IMR-90 (cell line): ENCODE measurements around the gene ACHE. TPM values are rescaled to one million over a fixed set of nuclear protein-coding genes. Genes with fewer than 3 reads are reported as not detected.

Experiments used
- ATAC-seq: fragments of 200-7000 bp; cut with Tn5 transposase; 2 replicates; pipeline ENCODE4 v1.9.1; 2020; ENCODE audit warnings: low read depth, mild to moderate bottlenecking, moderate library complexity
- BruUV-seq: library from RNA; stranded (reverse); fragments of 400-500 nt; replicated peaks from 2 replicates; lab custom pipeline; 2021; lab: Mats Ljungman, UMichigan
- CTCF ChIA-PET: fragments of 300-600 bp; formaldehyde crosslinking; extraction: SDS; loops from one replicate; lab custom pipeline; 2021; ENCODE audit warnings: antibody characterized with exemption; lab: Yijun Ruan, JAX
- POLR2A ChIA-PET: fragments of 300-600 bp; sonication (Branson Sonifier 250); formaldehyde crosslinking; loops from one replicate; lab custom pipeline; 2022; ENCODE audit warnings: antibody characterized with exemption; ENCODE audit not compliant: unreplicated experiment; lab: Charles Lee
- DNase-seq: peaks from one replicate; pipeline ENCODE4 v3.0.0; 2013
- H2AFZ ChIP-seq: replicated peaks from 2 replicates; pipeline ENCODE3; 2013; ENCODE audit warnings: low read length, mild to moderate bottlenecking; ENCODE audit not compliant: poor library complexity
- H2AK5ac ChIP-seq: 2 replicates; pipeline ENCODE4 v1.6.1; 2013; ENCODE audit warnings: low read depth, low read length, inconsistent platforms
- H2AK9ac ChIP-seq: replicated peaks from 2 replicates; pipeline ENCODE3; 2013; ENCODE audit warnings: mild to moderate bottlenecking, low read depth, low read length, moderate library complexity; ENCODE audit not compliant: poor library complexity
- H2BK120ac ChIP-seq: 2 replicates; pipeline ENCODE4 v1.6.1; 2013; ENCODE audit warnings: low read depth, low read length, inconsistent platforms
- H2BK15ac ChIP-seq: 3 replicates; pipeline ENCODE4 v1.6.1; 2013; ENCODE audit warnings: low read depth, low read length, inconsistent platforms
- H2BK20ac ChIP-seq: 2 replicates; pipeline ENCODE4 v1.6.1; 2013; ENCODE audit warnings: low read depth, mild to moderate bottlenecking, inconsistent platforms, low read length, moderate library complexity
- H2BK5ac ChIP-seq: 2 replicates; pipeline ENCODE4 v1.6.1; 2013; ENCODE audit warnings: mild to moderate bottlenecking, low read depth, low read length, inconsistent platforms; ENCODE audit not compliant: poor library complexity, severe bottlenecking
- H3K14ac ChIP-seq: replicated peaks from 2 replicates; pipeline ENCODE4 v1.6.1; 2013; ENCODE audit warnings: low read depth, low read length, inconsistent platforms
- H3K18ac ChIP-seq: 2 replicates; pipeline ENCODE4 v1.6.1; 2013; ENCODE audit warnings: low read depth, low read length, control low read depth
- H3K23ac ChIP-seq: 2 replicates; pipeline ENCODE4 v1.6.1; 2013; ENCODE audit warnings: low read depth, low read length, inconsistent platforms
- H3K27ac ChIP-seq: 2 replicates; pipeline ENCODE4 v1.5.1; 2013; ENCODE audit warnings: mild to moderate bottlenecking, control low read depth, low read length; ENCODE audit not compliant: insufficient read depth
- H3K27me3 ChIP-seq: 2 replicates; pipeline ENCODE4 v1.6.1; 2013; ENCODE audit warnings: low read length; ENCODE audit not compliant: control insufficient read depth, insufficient read depth
- H3K36me3 ChIP-seq: 2 replicates; pipeline ENCODE4 v1.6.1; 2013; ENCODE audit warnings: low read length, mixed read lengths; ENCODE audit not compliant: control insufficient read depth, insufficient read depth
- H3K4ac ChIP-seq: 2 replicates; pipeline ENCODE4 v1.6.1; 2013; ENCODE audit warnings: low read depth, low read length, inconsistent platforms
- H3K4me1 ChIP-seq: 2 replicates; pipeline ENCODE4 v1.6.1; 2013; ENCODE audit warnings: low read length, mixed read lengths; ENCODE audit not compliant: control insufficient read depth, insufficient read depth
- H3K4me2 ChIP-seq: 2 replicates; pipeline ENCODE4 v1.6.1; 2013; ENCODE audit warnings: low read depth, mild to moderate bottlenecking, control low read depth, low read length, moderate library complexity
- H3K4me3 ChIP-seq: 2 replicates; pipeline ENCODE4 v1.5.1; 2013; ENCODE audit warnings: low read depth, mild to moderate bottlenecking, control low read depth, low read length, moderate library complexity; ENCODE audit not compliant: insufficient read depth
- H3K56ac ChIP-seq: 2 replicates; pipeline ENCODE4 v1.6.1; 2013; ENCODE audit warnings: low read length, inconsistent platforms; ENCODE audit not compliant: insufficient read depth; ENCODE audit errors: extremely low read depth
- H3K79me1 ChIP-seq, 2 experiments: 2 replicates each; pipeline ENCODE4 v1.6.1; 2013; ENCODE audit warnings: low read length in 2 of 2, inconsistent platforms in 1 of 2, low read depth in 1 of 2
- H3K9ac ChIP-seq: 2 replicates; pipeline ENCODE4 v1.6.1; 2013; ENCODE audit warnings: low read depth, low read length, control low read depth
- H3K9me1 ChIP-seq: 2 replicates; pipeline ENCODE4 v1.6.1; 2013; ENCODE audit warnings: low read length, inconsistent platforms; ENCODE audit not compliant: insufficient read depth
- H3K9me3 ChIP-seq: 2 replicates; pipeline ENCODE4 v1.6.1; 2013; ENCODE audit warnings: low read length; ENCODE audit not compliant: control insufficient read depth, insufficient read depth
- H4K20me1 ChIP-seq: 2 replicates; pipeline ENCODE4 v1.6.1; 2013; ENCODE audit warnings: low read length, inconsistent platforms; ENCODE audit not compliant: insufficient read depth
- H4K5ac ChIP-seq: 2 replicates; pipeline ENCODE4 v1.6.1; 2013; ENCODE audit warnings: mild to moderate bottlenecking, low read depth, low read length, control low read depth
- H4K8ac ChIP-seq, 2 experiments: 2 replicates each; pipeline ENCODE4 v1.6.1; 2013; ENCODE audit warnings: low read depth in 2 of 2, low read length in 2 of 2, control low read depth in 1 of 2, inconsistent platforms in 1 of 2
- H4K91ac ChIP-seq: 2 replicates; pipeline ENCODE4 v1.6.1; 2013; ENCODE audit warnings: low read depth, low read length, inconsistent platforms; ENCODE audit not compliant: insufficient read depth
- BHLHE40 ChIP-seq: fragments of 150-350 bp; IDR thresholded peaks from 2 replicates; pipeline ENCODE4 v1.6.1; 2016; ENCODE audit warnings: mild to moderate bottlenecking, low read depth, low read length
- CEBPB ChIP-seq: IDR thresholded peaks from 2 replicates; pipeline ENCODE4 v1.6.1; 2012; ENCODE audit warnings: low read depth, low read length, improper control_type of control experiment
- CHD1 ChIP-seq: IDR thresholded peaks from 2 replicates; pipeline ENCODE4 v1.6.1; 2012; ENCODE audit warnings: low read depth, low read length, improper control_type of control experiment
- ELK1 ChIP-seq: fragments of 150-350 bp; IDR thresholded peaks from 2 replicates; pipeline ENCODE4 v1.6.1; 2016; ENCODE audit warnings: low read depth, mild to moderate bottlenecking, low read length, moderate library complexity, borderline replicate concordance
- MAFK ChIP-seq: IDR thresholded peaks from 2 replicates; pipeline ENCODE4 v1.6.1; 2012; ENCODE audit warnings: low read depth, low read length, improper control_type of control experiment
- MAZ ChIP-seq: IDR thresholded peaks from 2 replicates; pipeline ENCODE4 v1.6.1; 2012; ENCODE audit warnings: low read depth, mild to moderate bottlenecking, low read length, improper control_type of control experiment, moderate library complexity, borderline replicate concordance
- NFE2L2 ChIP-seq: fragments of 150-350 bp; IDR thresholded peaks from 2 replicates; pipeline ENCODE4 v1.6.1; 2016; ENCODE audit warnings: low read depth, mild to moderate bottlenecking, low read length
- POLR2A ChIP-seq: IDR thresholded peaks from 2 replicates; pipeline ENCODE4 v1.6.1; 2012; ENCODE audit warnings: mild to moderate bottlenecking, low read depth, low read length
- RAD21 ChIP-seq: IDR thresholded peaks from 2 replicates; pipeline ENCODE4 v1.6.1; 2012; ENCODE audit warnings: low read length, improper control_type of control experiment
- RCOR1 ChIP-seq: IDR thresholded peaks from 2 replicates; pipeline ENCODE4 v1.6.1; 2012; ENCODE audit warnings: mild to moderate bottlenecking, low read length, improper control_type of control experiment; ENCODE audit not compliant: insufficient replicate concordance
- RFX5 ChIP-seq: IDR thresholded peaks from 2 replicates; pipeline ENCODE4 v1.8.0; 2012; ENCODE audit warnings: low read depth, mild to moderate bottlenecking, low read length, moderate library complexity
- WGBS, 2 experiments: methylation state at CpG; one replicate each; pipeline versions ENCODE4 v1.1.5 to v1.1.7; 2013; ENCODE audit warnings: missing lambda C conversion rate in 2 of 2; ENCODE audit not compliant: insufficient read length in 1 of 2; ENCODE audit errors: extremely low coverage in 2 of 2; 5-methylcytosine and 5-hydroxymethylcytosine counted together
- dilution Hi-C: fragments of 300-500 bp; cut with HindIII; formaldehyde crosslinking; loops from one replicate; pipeline ENCODE4 v1.14.3; 2018; ENCODE audit warnings: low sequenced_read_pairs; ENCODE audit not compliant: unreplicated experiment
- in situ Hi-C: fragments of 300-500 bp; cut with MboI; formaldehyde crosslinking; loops from 3 replicates; pipeline ENCODE4 v1.14.3; 2019; ENCODE audit warnings: low sequenced_read_pairs, inconsistent platforms, mixed read lengths
- intact Hi-C: fragments of 100-400 bp; cut with micrococcal nuclease; formaldehyde crosslinking; loops from 2 replicates; pipeline ENCODE4 v1.10.0; 2022
- polyA plus RNA-seq, 3 experiments: library from polyadenylated mRNA; depleted of rRNA; stranded (reverse); fragments of >200 nt; gene quantifications; 2 replicates each; pipeline ENCODE4 v1.2.3, GENCODE V29; 2012; ENCODE audit warnings: low replicate concordance in 1 of 3
- total RNA-seq: library from RNA; depleted of rRNA; stranded (reverse); fragments of >200 nt; gene quantifications from 2 replicates; pipeline ENCODE4 v1.2.3, GENCODE V29; 2012
- TF ChIP-seq, protein P1 (sequence below): conservative IDR thresholded peaks from 2 replicates; pipeline ENCODE4 v1.5.1; 2012; ENCODE audit warnings: mild to moderate bottlenecking, low read depth, low read length, improper control_type of control experiment

ACHE gene
- total and polyA plus RNA-seq, 2 of the 4 experiments (the other 2 are of a cell fraction): 0.41 TPM; not detected in 1

- no TSS peak for BruUV-seq
- Histone ChIP-seq H3K4me3 (no peak overlapping the region), H3K23ac (peak overlapping the region; percentile 15; the same call in 1 of the 2 replicates), H3K4me1 (peaks cover under 1% of the 10 kb centered on the region; the same call in 1 of the 2 replicates), H2BK5ac (no peak overlapping the region), H3K9me1 (no peaks in the 10 kb centered on the region), H2BK15ac (no peak overlapping the region), H3K27me3 (peaks cover 41% of the 10 kb centered on the region), H2AFZ (peak overlapping the region; percentile 78), H3K4ac (no peak overlapping the region), H3K27ac (no peak overlapping the region), H2AK9ac (peak overlapping the region; percentile 65), H2BK20ac (no peak overlapping the region), H3K18ac (no peak overlapping the region), H3K9me3 (peaks cover 2% of the 10 kb centered on the region; the same call in 1 of the 2 replicates), H3K4me2 (peak overlapping the region; percentile 2; the same call in 1 of the 2 replicates), H3K36me3 (no peaks in the 10 kb centered on the region), H3K56ac (no peak overlapping the region), H4K8ac (no peak overlapping the region), H3K14ac (no peak overlapping the region), H2BK120ac (no peak overlapping the region), H4K5ac (no peak overlapping the region), H4K91ac (no peak overlapping the region), H4K20me1 (0 out of 2 replicates have a peak, but pooled peaks cover 4% of the 10 kb centered on the region), H3K9ac (no peak overlapping the region), H2AK5ac (no peak overlapping the region), H3K79me1 (no peaks in the 10 kb centered on the region)
- ChIA-PET POLR2A (interaction anchor here (0.5 kb wide), 1 partner anchor 21 kb away, joined by 13 read pairs; the partner anchor contains the start of gene SRRT), CTCF (interaction anchor here (0.6 to 1.2 kb wide), 3 partner anchors 162 to 476 kb away, joined by 4 to 5 read pairs (median 5); no protein-coding TSS in a partner anchor)
- in situ Hi-C loops (loop anchor here (10.0 kb wide), 1 partner anchor 389 kb away; no protein-coding TSS in a partner anchor), dilution Hi-C loops (no loop called here), intact Hi-C loops (loop anchor here (2.0 kb wide), 1 partner anchor 297 kb away; no protein-coding TSS in a partner anchor)
- WGBS, 2 experiments: 5% methylated on average over 38 of the region's 54 CpGs; no CpG with 5 or more reads in 1 of the 2 experiments
- TF ChIP-seq CHD1: no peak
- no peak for TF ChIP-seq NFE2L2
- TF ChIP-seq, protein P1, sequence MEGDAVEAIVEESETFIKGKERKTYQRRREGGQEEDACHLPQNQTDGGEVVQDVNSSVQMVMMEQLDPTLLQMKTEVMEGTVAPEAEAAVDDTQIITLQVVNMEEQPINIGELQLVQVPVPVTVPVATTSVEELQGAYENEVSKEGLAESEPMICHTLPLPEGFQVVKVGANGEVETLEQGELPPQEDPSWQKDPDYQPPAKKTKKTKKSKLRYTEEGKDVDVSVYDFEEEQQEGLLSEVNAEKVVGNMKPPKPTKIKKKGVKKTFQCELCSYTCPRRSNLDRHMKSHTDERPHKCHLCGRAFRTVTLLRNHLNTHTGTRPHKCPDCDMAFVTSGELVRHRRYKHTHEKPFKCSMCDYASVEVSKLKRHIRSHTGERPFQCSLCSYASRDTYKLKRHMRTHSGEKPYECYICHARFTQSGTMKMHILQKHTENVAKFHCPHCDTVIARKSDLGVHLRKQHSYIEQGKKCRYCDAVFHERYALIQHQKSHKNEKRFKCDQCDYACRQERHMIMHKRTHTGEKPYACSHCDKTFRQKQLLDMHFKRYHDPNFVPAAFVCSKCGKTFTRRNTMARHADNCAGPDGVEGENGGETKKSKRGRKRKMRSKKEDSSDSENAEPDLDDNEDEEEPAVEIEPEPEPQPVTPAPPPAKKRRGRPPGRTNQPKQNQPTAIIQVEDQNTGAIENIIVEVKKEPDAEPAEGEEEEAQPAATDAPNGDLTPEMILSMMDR: no peak
- TF ChIP-seq RFX5: no peak
- no peak for TF ChIP-seq CEBPB
- TF ChIP-seq BHLHE40: no peak
- no peak for TF ChIP-seq MAZ
- TF ChIP-seq MAFK: no peak
- no peak for TF ChIP-seq ELK1
- no peak for TF ChIP-seq POLR2A
- no peak for TF ChIP-seq RAD21
- TF ChIP-seq RCOR1: no peak
- no peak for DNase-seq
- ATAC-seq: no peak
Measured at GRCh38 chr7:100895956-100896731, 456 bp upstream of the ACHE start.
